Measurements from ENCODE around the gene ANKFN1.

The ANKFN1 gene

DNA sequence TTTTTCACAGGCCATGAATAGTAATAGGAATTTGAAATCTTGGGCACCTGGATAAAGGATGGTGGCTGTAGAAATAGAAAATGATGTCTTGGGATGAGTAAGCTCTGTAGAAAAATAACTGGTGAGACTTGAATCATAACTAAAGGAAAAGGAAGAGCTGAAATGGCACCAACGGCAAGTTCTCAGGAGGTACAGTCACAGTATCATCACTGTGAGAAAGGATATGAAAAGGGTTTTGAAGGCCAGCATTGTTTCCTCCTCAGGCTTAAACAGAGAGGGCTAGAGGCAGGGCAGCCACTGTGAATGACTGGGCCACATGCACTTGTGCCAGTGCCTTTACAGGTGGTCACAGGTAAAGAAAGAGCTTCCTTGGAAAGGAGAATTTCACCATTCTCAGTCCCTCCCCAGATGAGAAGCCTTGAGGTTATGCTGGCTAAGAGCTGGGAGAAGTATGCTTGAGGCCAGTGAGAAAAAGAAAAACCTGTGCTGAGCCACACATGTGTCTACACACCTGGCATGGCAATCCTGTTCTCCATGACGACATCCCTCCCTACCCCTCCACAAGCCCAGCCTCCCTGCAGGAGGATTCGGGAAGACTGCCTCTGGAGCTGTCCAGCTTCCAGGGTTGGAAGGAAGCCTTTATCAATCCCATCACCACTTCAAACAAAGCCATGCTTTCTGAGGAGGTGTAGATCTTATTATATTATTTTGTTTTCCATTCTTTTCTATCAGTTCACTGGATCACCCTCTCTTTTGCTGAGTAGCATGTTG is 3.8 kb upstream of the ANKFN1 start:
- Histone ChIP-seq H3K27me3 (ENCODE audit: low read length) (no peaks in the 10 kb centered on the region), H3K79me2 (ENCODE audit: insufficient read depth, low read length) (no peaks in the 10 kb centered on the region), H3K36me3 (ENCODE audit: low read length) (no peaks in the 10 kb centered on the region), H3K9me2 (replicated peaks; ENCODE audit: insufficient read depth, low read length) (no peaks in the 10 kb centered on the region), H4K20me1 (ENCODE audit: low read depth, low read length) (no peaks in the 10 kb centered on the region), H3K27ac (ENCODE audit: low read depth, low read length) (no peak overlapping the region), H2AFZ (ENCODE audit: low read depth, low read length, severe bottlenecking) (no peak overlapping the region), H3K9ac (ENCODE audit: low read length) (no peak overlapping the region), H3K4me3 (ENCODE audit: insufficient read depth, low read length, poor library complexity, severe bottlenecking) (no peak overlapping the region), H3F3A (ENCODE audit: insufficient read depth) (no peaks in the 10 kb centered on the region), H3K9me3 (ENCODE audit: insufficient read depth, low read length) (no peaks in the 10 kb centered on the region), H3K4me2 (ENCODE audit: low read depth, low read length, poor library complexity, severe bottlenecking) (no peak overlapping the region)
- no peak for TF ChIP-seq EZH2phosphoT487 (conservative IDR thresholded peaks at IDR 0.05; ENCODE audit: low read length)
- TF ChIP-seq, protein P1, sequence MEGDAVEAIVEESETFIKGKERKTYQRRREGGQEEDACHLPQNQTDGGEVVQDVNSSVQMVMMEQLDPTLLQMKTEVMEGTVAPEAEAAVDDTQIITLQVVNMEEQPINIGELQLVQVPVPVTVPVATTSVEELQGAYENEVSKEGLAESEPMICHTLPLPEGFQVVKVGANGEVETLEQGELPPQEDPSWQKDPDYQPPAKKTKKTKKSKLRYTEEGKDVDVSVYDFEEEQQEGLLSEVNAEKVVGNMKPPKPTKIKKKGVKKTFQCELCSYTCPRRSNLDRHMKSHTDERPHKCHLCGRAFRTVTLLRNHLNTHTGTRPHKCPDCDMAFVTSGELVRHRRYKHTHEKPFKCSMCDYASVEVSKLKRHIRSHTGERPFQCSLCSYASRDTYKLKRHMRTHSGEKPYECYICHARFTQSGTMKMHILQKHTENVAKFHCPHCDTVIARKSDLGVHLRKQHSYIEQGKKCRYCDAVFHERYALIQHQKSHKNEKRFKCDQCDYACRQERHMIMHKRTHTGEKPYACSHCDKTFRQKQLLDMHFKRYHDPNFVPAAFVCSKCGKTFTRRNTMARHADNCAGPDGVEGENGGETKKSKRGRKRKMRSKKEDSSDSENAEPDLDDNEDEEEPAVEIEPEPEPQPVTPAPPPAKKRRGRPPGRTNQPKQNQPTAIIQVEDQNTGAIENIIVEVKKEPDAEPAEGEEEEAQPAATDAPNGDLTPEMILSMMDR (IDR thresholded peaks at IDR 0.05; ENCODE audit: insufficient read depth, low read length, poor library complexity, severe bottlenecking), result no peak

DNA sequence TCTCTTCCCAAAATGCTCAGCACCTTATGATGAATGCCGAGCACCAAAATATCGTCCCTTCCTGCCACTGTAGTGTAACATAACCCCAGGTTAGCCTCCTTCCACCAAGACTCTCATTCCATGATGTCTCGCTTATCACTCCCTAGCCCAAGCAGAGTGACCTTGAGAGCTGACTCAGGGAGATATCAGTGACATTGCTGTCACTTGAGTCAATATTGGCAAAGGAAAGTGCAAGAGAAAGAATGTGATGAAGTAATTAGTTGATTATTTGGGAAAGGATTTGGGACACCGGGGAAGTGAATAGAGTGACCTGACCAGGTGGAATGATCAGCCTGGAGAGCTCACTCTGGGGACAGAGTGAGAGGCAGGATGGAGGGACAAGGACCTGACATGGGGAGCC is 2.6 kb upstream of the ANKFN1 start:
- H2AFZ ChIP-seq (ENCODE audit: low read depth, low read length, severe bottlenecking), result no peak overlapping the region
- no peak overlapping the region for H3K4me2 ChIP-seq (ENCODE audit: low read depth, low read length, poor library complexity, severe bottlenecking)
- no peak overlapping the region for H3K9ac ChIP-seq (ENCODE audit: low read length)
- H3K9me3 ChIP-seq (ENCODE audit: insufficient read depth, low read length), result no peaks in the 10 kb centered on the region
- no peaks in the 10 kb centered on the region for H3F3A ChIP-seq (ENCODE audit: insufficient read depth)
- H3K27me3 ChIP-seq (ENCODE audit: low read length), result no peaks in the 10 kb centered on the region
- no peaks in the 10 kb centered on the region for H4K20me1 ChIP-seq (ENCODE audit: low read depth, low read length)
- H3K36me3 ChIP-seq (ENCODE audit: low read length), result no peaks in the 10 kb centered on the region
- H3K79me2 ChIP-seq (ENCODE audit: insufficient read depth, low read length), result no peaks in the 10 kb centered on the region
- no peak overlapping the region for H3K27ac ChIP-seq (ENCODE audit: low read depth, low read length)
- TF ChIP-seq, protein P1 (IDR thresholded peaks at IDR 0.05; ENCODE audit: insufficient read depth, low read length, poor library complexity, severe bottlenecking), result no peak
- no peak for TF ChIP-seq EZH2phosphoT487 (conservative IDR thresholded peaks at IDR 0.05; ENCODE audit: low read length)
- no peaks in the 10 kb centered on the region for H3K9me2 ChIP-seq (replicated peaks; ENCODE audit: insufficient read depth, low read length)
- H3K4me3 ChIP-seq (ENCODE audit: insufficient read depth, low read length, poor library complexity, severe bottlenecking), result no peak overlapping the region

DNA sequence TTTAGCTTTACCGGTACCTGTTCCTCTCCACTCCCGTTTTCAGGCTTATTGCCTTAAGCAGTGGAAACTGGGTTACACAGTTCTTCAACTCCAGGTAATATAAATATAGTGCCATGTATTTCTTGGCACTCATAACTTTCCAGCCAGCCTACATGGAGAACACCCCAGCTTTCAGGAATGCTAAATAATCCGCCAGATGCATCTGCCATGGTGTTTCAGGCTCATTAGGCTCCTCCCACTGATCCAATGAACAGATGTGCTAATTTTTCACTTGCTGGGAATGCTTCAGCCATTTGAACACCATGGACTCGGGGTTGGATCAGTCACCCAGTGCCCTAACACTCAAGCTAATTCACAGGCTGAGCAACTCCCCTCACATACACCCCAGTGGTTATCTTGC is 4.6 kb downstream of the ANKFN1 start:
- Histone ChIP-seq H3F3A (ENCODE audit: insufficient read depth) (no peaks in the 10 kb centered on the region), H3K4me2 (ENCODE audit: low read depth, low read length, poor library complexity, severe bottlenecking) (no peak overlapping the region), H3K79me2 (ENCODE audit: insufficient read depth, low read length) (no peaks in the 10 kb centered on the region), H3K9me2 (replicated peaks; ENCODE audit: insufficient read depth, low read length) (no peaks in the 10 kb centered on the region), H3K27ac (ENCODE audit: low read depth, low read length) (no peak overlapping the region), H3K36me3 (ENCODE audit: low read length) (no peaks in the 10 kb centered on the region), H3K9me3 (ENCODE audit: insufficient read depth, low read length) (no peaks in the 10 kb centered on the region), H3K27me3 (ENCODE audit: low read length) (peaks cover 2% of the 10 kb centered on the region; the same call in 1 of the 2 replicates), H4K20me1 (ENCODE audit: low read depth, low read length) (no peaks in the 10 kb centered on the region), H3K9ac (ENCODE audit: low read length) (no peak overlapping the region), H3K4me3 (ENCODE audit: insufficient read depth, low read length, poor library complexity, severe bottlenecking) (no peak overlapping the region), H2AFZ (ENCODE audit: low read depth, low read length, severe bottlenecking) (no peak overlapping the region)
- TF ChIP-seq, protein P1 (IDR thresholded peaks at IDR 0.05; ENCODE audit: insufficient read depth, low read length, poor library complexity, severe bottlenecking), result no peak
- TF ChIP-seq EZH2phosphoT487 (conservative IDR thresholded peaks at IDR 0.05; ENCODE audit: low read length), result no peak

All from SU-DHL-6 (cell line).